ENCODE data around the gene RPAP3. TPM values are rescaled to one million over a fixed set of nuclear protein-coding genes. Genes with fewer than 3 reads are reported as not detected.

RPAP3 gene
- total RNA-seq, 1 experiment from 2014 or later = 44.3 TPM

GRCh38 chr12:47752552-47752951, 46.7 kb upstream of the RPAP3 start:
- H3K27ac Mint-ChIP-seq = peak overlapping the region; percentile 80; the same call in 1 of the 2 replicates
- no peaks in the 10 kb centered on the region for H3K36me3 Mint-ChIP-seq
- ATAC-seq = no peak
- H3K9me3 Mint-ChIP-seq = no peaks in the 10 kb centered on the region
- DNase-seq (ENCODE audit: low spot score) = no peak
- ChIA-PET CTCF (interaction anchor here (0.6 to 10.5 kb wide), 5 partner anchors 10 to 86 kb away, joined by 4 to 173 read pairs (median 15); partner anchors contain the start of gene SLC48A1), POLR2A (no interaction called here)
- no peak overlapping the region for H3K4me3 Mint-ChIP-seq
- TF ChIP-seq ATF2 (CRISPR knock-in tag; IDR thresholded peaks at IDR 0.05; ENCODE audit: borderline replicate concordance, low read depth) (no peak), AR (CRISPR knock-in tag; IDR thresholded peaks at IDR 0.05) (no peak), NFYB (CRISPR knock-in tag; conservative IDR thresholded peaks at IDR 0.05; ENCODE audit: low read depth) (no peak), ZNF396 (CRISPR knock-in tag; IDR thresholded peaks at IDR 0.05; ENCODE audit: borderline replicate concordance) (no peak), ZNF425 (CRISPR knock-in tag; conservative IDR thresholded peaks at IDR 0.05) (no peak)
- H3K4me1 Mint-ChIP-seq = peaks cover 54% of the 10 kb centered on the region
- no peaks in the 10 kb centered on the region; the same call in 1 of the 2 replicates for H3K27me3 Mint-ChIP-seq (ENCODE audit: low read depth)

GRCh38 chr12:47752121-47752520, 46.3 kb upstream of the RPAP3 start:
- no peak overlapping the region for H3K27ac Mint-ChIP-seq
- DNase-seq (ENCODE audit: low spot score) = no peak
- no peaks in the 10 kb centered on the region; the same call in 1 of the 2 replicates for H3K27me3 Mint-ChIP-seq (ENCODE audit: low read depth)
- H3K4me1 Mint-ChIP-seq = peaks cover 53% of the 10 kb centered on the region
- ChIA-PET CTCF (interaction anchor here (0.6 to 10.5 kb wide), 4 partner anchors 10 to 86 kb away, joined by 4 to 173 read pairs (median 86); no protein-coding TSS in a partner anchor), POLR2A (no interaction called here)
- ATAC-seq = no peak
- no peak overlapping the region for H3K4me3 Mint-ChIP-seq
- H3K9me3 Mint-ChIP-seq = no peaks in the 10 kb centered on the region
- H3K36me3 Mint-ChIP-seq = no peaks in the 10 kb centered on the region
- TF ChIP-seq ARID4B (CRISPR knock-in tag; IDR thresholded peaks at IDR 0.05; ENCODE audit: borderline replicate concordance) (no peak), IRF1 (CRISPR knock-in tag; IDR thresholded peaks at IDR 0.05) (no peak), TP53 (CRISPR knock-in tag; IDR thresholded peaks at IDR 0.05) (no peak), NR1H2 (CRISPR knock-in tag; IDR thresholded peaks at IDR 0.05) (no peak), TEAD1 (CRISPR knock-in tag; IDR thresholded peaks at IDR 0.05) (no peak), ELF4 (CRISPR knock-in tag; IDR thresholded peaks at IDR 0.05; ENCODE audit: low read depth) (no peak), OVOL2 (CRISPR knock-in tag; IDR thresholded peaks at IDR 0.05; ENCODE audit: borderline replicate concordance) (no peak), STAT6 (CRISPR knock-in tag; conservative IDR thresholded peaks at IDR 0.05; ENCODE audit: low read depth) (no peak), GTF2I (CRISPR knock-in tag; conservative IDR thresholded peaks at IDR 0.05) (no peak), MXD4 (CRISPR knock-in tag; IDR thresholded peaks at IDR 0.05; ENCODE audit: borderline replicate concordance) (no peak), SMAD4 (CRISPR knock-in tag; IDR thresholded peaks at IDR 0.05) (no peak), PREB (CRISPR knock-in tag; IDR thresholded peaks at IDR 0.05; ENCODE audit: borderline replicate concordance) (no peak), E2F5 (CRISPR knock-in tag; IDR thresholded peaks at IDR 0.05) (no peak)
